ENCODE measurements around the gene SNORC. TPM values are rescaled to one million over a fixed set of nuclear protein-coding genes. Genes with fewer than 3 reads are reported as not detected.

SNORC gene
- total RNA-seq, 1 donor from 2014 or later = not detected

DNA sequence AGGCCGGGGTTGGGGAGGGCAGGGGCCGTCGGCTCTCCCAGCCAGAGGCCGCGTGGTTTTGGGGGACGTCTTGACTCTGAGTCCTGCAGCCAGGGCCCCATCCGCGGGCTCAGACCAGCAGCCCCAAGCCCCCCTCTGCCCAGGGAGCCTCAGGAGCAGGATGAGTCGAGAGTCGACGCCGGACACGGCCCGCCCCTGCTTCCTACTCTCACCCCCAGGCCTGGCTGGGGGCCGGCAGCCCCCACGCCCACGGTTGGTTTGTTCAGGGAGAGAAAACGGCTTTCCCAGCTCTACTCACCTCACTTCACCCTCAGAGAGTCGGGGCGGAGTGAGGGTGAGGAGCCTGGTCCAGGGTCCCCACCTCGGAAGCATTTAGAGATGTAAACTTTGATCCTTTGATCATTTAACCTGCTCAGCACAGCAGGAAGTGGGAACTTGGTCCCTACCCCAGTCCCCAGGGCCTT is 6.9 kb downstream of the SNORC start:
- no peaks in the 10 kb centered on the region for H3K79me2 ChIP-seq (ENCODE audit: low read depth)
- peak overlapping the region; percentile 46 for H2AFZ ChIP-seq (replicated peaks)
- no peak for DNase-seq (ENCODE audit: low spot score)
- no peaks in the 10 kb centered on the region for H3K9me3 Mint-ChIP-seq
- H3K36me3 ChIP-seq = no peaks in the 10 kb centered on the region
- H3K27ac ChIP-seq = no peak overlapping the region
- H3K4me3 Mint-ChIP-seq = peak overlapping the region; percentile 80
- no peak overlapping the region for H3K27ac Mint-ChIP-seq
- no peaks in the 10 kb centered on the region for H3K9me3 ChIP-seq (ENCODE audit: low read depth)
- H3K4me1 ChIP-seq = peaks cover 4% of the 10 kb centered on the region
- H4K20me1 ChIP-seq (ENCODE audit: low read depth) = no peaks in the 10 kb centered on the region
- peaks cover 25% of the 10 kb centered on the region for H3K27me3 Mint-ChIP-seq (ENCODE audit: insufficient read depth, low read depth)
- peaks cover 52% of the 10 kb centered on the region for H3K27me3 ChIP-seq
- no peaks in the 10 kb centered on the region for H3K36me3 Mint-ChIP-seq
- peak overlapping the region; percentile 93 for H3K4me2 ChIP-seq
- H3K9ac ChIP-seq = no peak overlapping the region
- H3F3A ChIP-seq (ENCODE audit: low read depth) = peaks cover 4% of the 10 kb centered on the region
- TF ChIP-seq, protein P1, sequence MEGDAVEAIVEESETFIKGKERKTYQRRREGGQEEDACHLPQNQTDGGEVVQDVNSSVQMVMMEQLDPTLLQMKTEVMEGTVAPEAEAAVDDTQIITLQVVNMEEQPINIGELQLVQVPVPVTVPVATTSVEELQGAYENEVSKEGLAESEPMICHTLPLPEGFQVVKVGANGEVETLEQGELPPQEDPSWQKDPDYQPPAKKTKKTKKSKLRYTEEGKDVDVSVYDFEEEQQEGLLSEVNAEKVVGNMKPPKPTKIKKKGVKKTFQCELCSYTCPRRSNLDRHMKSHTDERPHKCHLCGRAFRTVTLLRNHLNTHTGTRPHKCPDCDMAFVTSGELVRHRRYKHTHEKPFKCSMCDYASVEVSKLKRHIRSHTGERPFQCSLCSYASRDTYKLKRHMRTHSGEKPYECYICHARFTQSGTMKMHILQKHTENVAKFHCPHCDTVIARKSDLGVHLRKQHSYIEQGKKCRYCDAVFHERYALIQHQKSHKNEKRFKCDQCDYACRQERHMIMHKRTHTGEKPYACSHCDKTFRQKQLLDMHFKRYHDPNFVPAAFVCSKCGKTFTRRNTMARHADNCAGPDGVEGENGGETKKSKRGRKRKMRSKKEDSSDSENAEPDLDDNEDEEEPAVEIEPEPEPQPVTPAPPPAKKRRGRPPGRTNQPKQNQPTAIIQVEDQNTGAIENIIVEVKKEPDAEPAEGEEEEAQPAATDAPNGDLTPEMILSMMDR (IDR thresholded peaks at IDR 0.05) = no peak
- TF ChIP-seq EZH2phosphoT487 (IDR thresholded peaks at IDR 0.05) (peak; percentile 67), EZH2 (IDR thresholded peaks at IDR 0.05) (peak; percentile 79)
- H3K4me3 ChIP-seq = peak overlapping the region; percentile 63
- H3K4me1 Mint-ChIP-seq = peaks cover 13% of the 10 kb centered on the region

DNA sequence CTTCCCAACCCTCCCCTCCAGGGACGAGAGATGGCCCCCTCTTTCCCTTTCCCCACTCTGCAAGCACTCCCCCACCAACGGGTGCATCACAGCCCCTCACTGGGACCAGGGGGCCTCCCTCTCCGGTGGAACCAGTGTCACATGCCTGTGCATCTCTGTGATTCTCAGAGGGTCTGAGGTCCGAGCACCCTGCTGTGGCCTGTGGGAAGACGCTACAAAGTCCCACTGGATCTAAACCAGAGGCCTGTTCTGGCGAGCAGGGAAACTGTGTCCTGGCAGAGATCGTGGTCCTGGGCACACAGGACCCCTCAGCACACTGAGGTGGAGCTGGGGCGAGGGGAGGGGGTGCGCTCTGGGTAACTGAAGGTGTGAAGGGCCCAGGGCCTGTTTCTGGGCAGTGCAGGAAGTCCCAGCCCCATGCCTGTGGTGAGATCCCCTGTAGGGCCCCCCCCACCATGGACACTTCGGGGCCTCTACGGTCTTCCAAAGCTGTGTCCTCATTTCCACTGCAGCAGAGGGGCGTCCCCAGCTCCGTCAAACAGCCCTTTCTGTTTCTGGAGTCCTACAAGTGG is 8.0 kb downstream of the SNORC start:
- Histone ChIP-seq H3K9me3 (ENCODE audit: low read depth) (no peaks in the 10 kb centered on the region), H3K27ac (no peak overlapping the region), H3K4me1 (peaks cover 4% of the 10 kb centered on the region), H3K36me3 (no peaks in the 10 kb centered on the region), H2AFZ (replicated peaks) (no peak overlapping the region), H3K4me3 (no peak overlapping the region), H3K9ac (no peak overlapping the region), H3F3A (ENCODE audit: low read depth) (peaks cover 4% of the 10 kb centered on the region), H3K79me2 (ENCODE audit: low read depth) (no peaks in the 10 kb centered on the region), H3K4me2 (no peak overlapping the region), H4K20me1 (ENCODE audit: low read depth) (no peaks in the 10 kb centered on the region), H3K27me3 (peaks cover 52% of the 10 kb centered on the region)
- Mint-ChIP-seq H3K36me3 (no peaks in the 10 kb centered on the region), H3K9me3 (no peaks in the 10 kb centered on the region), H3K4me1 (peaks cover 10% of the 10 kb centered on the region), H3K4me3 (peak overlapping the region; percentile 80), H3K27ac (no peak overlapping the region), H3K27me3 (ENCODE audit: insufficient read depth, low read depth) (peaks cover 21% of the 10 kb centered on the region)
- TF ChIP-seq EZH2phosphoT487 (IDR thresholded peaks at IDR 0.05) = no peak
- TF ChIP-seq EZH2 (IDR thresholded peaks at IDR 0.05) = no peak
- TF ChIP-seq, protein P1 (IDR thresholded peaks at IDR 0.05) = no peak
- DNase-seq (ENCODE audit: low spot score) = no peak

GRCh38 chr2:232878855-232879617 is 9.0 kb downstream of the SNORC start:
- no peak overlapping the region for H3K4me3 Mint-ChIP-seq
- H3K36me3 Mint-ChIP-seq = no peaks in the 10 kb centered on the region
- H3K36me3 ChIP-seq = no peaks in the 10 kb centered on the region

More at GRCh38 chr2:232878855-232879617, 9.0 kb downstream of the SNORC start:
- TF ChIP-seq EZH2 (IDR thresholded peaks at IDR 0.05) = no peak
- TF ChIP-seq, protein P1 (IDR thresholded peaks at IDR 0.05) = no peak
- no peak for TF ChIP-seq EZH2phosphoT487 (IDR thresholded peaks at IDR 0.05)
- H3K27me3 ChIP-seq = peaks cover 50% of the 10 kb centered on the region
- H3K4me1 ChIP-seq = peaks cover 4% of the 10 kb centered on the region
- H3K27ac Mint-ChIP-seq = no peak overlapping the region
- DNase-seq (ENCODE audit: low spot score) = no peak
- no peak overlapping the region for H2AFZ ChIP-seq (replicated peaks)
- H3K9me3 ChIP-seq (ENCODE audit: low read depth) = no peaks in the 10 kb centered on the region
- no peak overlapping the region for H3K27ac ChIP-seq
- H3K4me2 ChIP-seq = no peak overlapping the region
- no peaks in the 10 kb centered on the region for H4K20me1 ChIP-seq (ENCODE audit: low read depth)
- H3F3A ChIP-seq (ENCODE audit: low read depth) = peaks cover 3% of the 10 kb centered on the region
- no peaks in the 10 kb centered on the region for H3K9me3 Mint-ChIP-seq
- no peaks in the 10 kb centered on the region for H3K79me2 ChIP-seq (ENCODE audit: low read depth)
- H3K4me3 ChIP-seq = no peak overlapping the region
- peaks cover 19% of the 10 kb centered on the region for H3K27me3 Mint-ChIP-seq (ENCODE audit: insufficient read depth, low read depth)
- no peak overlapping the region for H3K9ac ChIP-seq
- H3K4me1 Mint-ChIP-seq = peaks cover 9% of the 10 kb centered on the region
